Activated naive CD4-positive, alpha-beta T cell treated with anti-CD3 and anti-CD28 coated beads, Interleukin-2, amount 10 ng/mL, durations not matched to agents 7 days and 5 days (primary cell): ENCODE results near the gene CYREN.
"Not testable (repeated sequence)": the region's sequence is repeated elsewhere in the genome, so short reads cannot be mapped to it uniquely, and the experiment has no call there.

Source experiments
- CTCF ChIA-PET: fragments of 350-600 bp; sonication (Branson Sonifier 250); formaldehyde crosslinking; loops from one replicate; lab custom pipeline; 2021; ENCODE audit warnings: antibody characterized with exemption; lab: Charles Lee
- DNase-seq: peaks from one replicate; pipeline ENCODE4 v3.0.0-alpha.2; 2020
- H3K27ac Mint-ChIP-seq: one replicate; pipeline ENCODE4 v1.8.0; 2021; ENCODE audit warnings: mild to moderate bottlenecking, moderate library complexity, mixed read lengths
- H3K27me3 Mint-ChIP-seq: one replicate; pipeline ENCODE4 v1.8.0; 2021; ENCODE audit warnings: mild to moderate bottlenecking, mixed read lengths
- H3K36me3 Mint-ChIP-seq: one replicate; pipeline ENCODE4 v1.8.0; 2021; ENCODE audit warnings: mixed read lengths
- H3K4me1 Mint-ChIP-seq: one replicate; pipeline ENCODE4 v1.8.0; 2021; ENCODE audit warnings: mixed read lengths
- H3K4me3 Mint-ChIP-seq: one replicate; pipeline ENCODE4 v1.8.0; 2021; ENCODE audit warnings: mild to moderate bottlenecking, moderate library complexity, mixed read lengths
- H3K9me3 Mint-ChIP-seq: one replicate; pipeline ENCODE4 v1.8.0; 2021; ENCODE audit warnings: mixed read lengths

Gene CYREN

GRCh38 chr7:135170274-135170997, at the start of gene CYREN:
CYREN (minus strand) TSS chr7:135170707; CDS start chr7:135168922, 1,785 bp downstream.
- H3K4me1 Mint-ChIP-seq, result peaks cover 52% of the 10 kb centered on the region
- no peaks in the 10 kb centered on the region for H3K9me3 Mint-ChIP-seq
- H3K27me3 Mint-ChIP-seq, result no peaks in the 10 kb centered on the region
- peaks cover 43% of the 10 kb centered on the region for H3K36me3 Mint-ChIP-seq
- CTCF ChIA-PET, result interaction anchor here (0.7 to 5.6 kb wide), 11 partner anchors 10 to 537 kb away, joined by 3 to 59 read pairs (median 6); partner anchors contain the start of genes AGBL3 and TMEM140
- H3K4me3 Mint-ChIP-seq, result peak within 1 kb of the TSS; percentile 89
- peak; percentile 94 for DNase-seq
- H3K27ac Mint-ChIP-seq, result peak within 1 kb of the TSS; percentile 94

- DNase-seq, result no peak
- no peaks in the 10 kb centered on the region for H3K36me3 Mint-ChIP-seq
- CTCF ChIA-PET, result no interaction called here
- H3K27ac Mint-ChIP-seq, result no peak overlapping the region
- peaks cover 3% of the 10 kb centered on the region for H3K9me3 Mint-ChIP-seq
- peaks cover 19% of the 10 kb centered on the region for H3K27me3 Mint-ChIP-seq
- no peak overlapping the region for H3K4me3 Mint-ChIP-seq
- no peaks in the 10 kb centered on the region for H3K4me1 Mint-ChIP-seq
These were observed 47.4 kb upstream of the CYREN start for GRCh38 chr7:135217645-135218509.

GRCh38 chr7:135215698-135216097, 45.2 kb upstream of the CYREN start:
- Mint-ChIP-seq H3K36me3 (no peaks in the 10 kb centered on the region), H3K9me3 (peaks cover 3% of the 10 kb centered on the region), H3K4me1 (peaks cover 5% of the 10 kb centered on the region), H3K27ac (no peak overlapping the region), H3K27me3 (peaks cover 26% of the 10 kb centered on the region), H3K4me3 (no peak overlapping the region)
- DNase-seq, result no peak
- CTCF ChIA-PET, result no interaction called here

GRCh38 chr7:135215180-135215579, 44.7 kb upstream of the CYREN start:
- Mint-ChIP-seq H3K27ac (no peak overlapping the region), H3K4me1 (peaks cover 10% of the 10 kb centered on the region), H3K27me3 (peaks cover 26% of the 10 kb centered on the region), H3K36me3 (no peaks in the 10 kb centered on the region), H3K9me3 (no peaks in the 10 kb centered on the region), H3K4me3 (no peak overlapping the region)
- DNase-seq, result no peak
- CTCF ChIA-PET, result no interaction called here

GRCh38 chr7:135213831-135214230, 43.3 kb upstream of the CYREN start:
- H3K4me3 Mint-ChIP-seq, result no peak overlapping the region
- H3K36me3 Mint-ChIP-seq, result no peaks in the 10 kb centered on the region
- no peak overlapping the region for H3K27ac Mint-ChIP-seq
- H3K27me3 Mint-ChIP-seq, result peaks cover 22% of the 10 kb centered on the region
- H3K4me1 Mint-ChIP-seq, result peaks cover 15% of the 10 kb centered on the region
- no peak for DNase-seq
- CTCF ChIA-PET, result interaction anchor here (0.7 kb wide), 2 partner anchors 43 to 425 kb away, joined by 3 to 6 read pairs; no protein-coding TSS in a partner anchor
- H3K9me3 Mint-ChIP-seq, result no peaks in the 10 kb centered on the region

- Mint-ChIP-seq H3K27ac (peak overlapping the region; percentile 79), H3K27me3 (peaks cover 22% of the 10 kb centered on the region), H3K4me1 (peaks cover 27% of the 10 kb centered on the region), H3K4me3 (peak overlapping the region; percentile 98)
- CTCF ChIA-PET, result interaction anchor here (0.7 kb wide), 1 partner anchor 657 kb away, joined by 3 read pairs; no protein-coding TSS in a partner anchor
- H3K36me3 Mint-ChIP-seq, H3K9me3 Mint-ChIP-seq, DNase-seq: not testable (repeated sequence)
These were observed 41.6 kb upstream of the CYREN start for GRCh38 chr7:135211946-135212685.

- peaks cover 18% of the 10 kb centered on the region for H3K27me3 Mint-ChIP-seq
- H3K36me3 Mint-ChIP-seq, result peaks cover under 1% of the 10 kb centered on the region
- peak within 1 kb of the TSS; percentile 98 for H3K4me3 Mint-ChIP-seq
- peaks cover 27% of the 10 kb centered on the region for H3K4me1 Mint-ChIP-seq
- peak; percentile 96 for DNase-seq
- no peaks in the 10 kb centered on the region for H3K9me3 Mint-ChIP-seq
- peak within 1 kb of the TSS; percentile 98 for H3K27ac Mint-ChIP-seq
- CTCF ChIA-PET, result interaction anchor here (1.4 kb wide), 1 partner anchor 224 kb away, joined by 5 read pairs; no protein-coding TSS in a partner anchor
These were observed 40.9 kb upstream of the CYREN start, which contains the start of gene WDR91 for GRCh38 chr7:135211179-135211945. WDR91 (minus strand) TSS chr7:135211526; CDS start chr7:135211502, 24 bp downstream.

- peaks cover 14% of the 10 kb centered on the region for H3K27me3 Mint-ChIP-seq
- H3K4me3 Mint-ChIP-seq, result peak overlapping the region; percentile 98
- H3K36me3 Mint-ChIP-seq, result peaks cover 3% of the 10 kb centered on the region
- H3K9me3 Mint-ChIP-seq, result no peaks in the 10 kb centered on the region
- DNase-seq, result no peak
- CTCF ChIA-PET, result interaction anchor here (1.4 kb wide), 1 partner anchor 223 kb away, joined by 5 read pairs; no protein-coding TSS in a partner anchor
- H3K27ac Mint-ChIP-seq, result peak overlapping the region; percentile 98
- peaks cover 27% of the 10 kb centered on the region for H3K4me1 Mint-ChIP-seq
These were observed 40.3 kb upstream of the CYREN start for GRCh38 chr7:135210888-135211178.

GRCh38 chr7:135209225-135209834, 38.8 kb upstream of the CYREN start:
- Mint-ChIP-seq H3K9me3 (no peaks in the 10 kb centered on the region), H3K36me3 (peaks cover 3% of the 10 kb centered on the region), H3K27me3 (peaks cover 14% of the 10 kb centered on the region), H3K4me3 (peak overlapping the region; percentile 30), H3K27ac (no peak overlapping the region), H3K4me1 (peaks cover 30% of the 10 kb centered on the region)
- CTCF ChIA-PET, result interaction anchor here (0.8 kb wide), 1 partner anchor 145 kb away, joined by 3 read pairs; no protein-coding TSS in a partner anchor
- DNase-seq, result no peak

GRCh38 chr7:135208102-135208793, 37.7 kb upstream of the CYREN start:
- H3K36me3 Mint-ChIP-seq, result peaks cover 11% of the 10 kb centered on the region
- DNase-seq, result no peak
- CTCF ChIA-PET, result no interaction called here
- peaks cover 37% of the 10 kb centered on the region for H3K4me1 Mint-ChIP-seq
- no peak overlapping the region for H3K27ac Mint-ChIP-seq
- no peaks in the 10 kb centered on the region for H3K9me3 Mint-ChIP-seq
- H3K27me3 Mint-ChIP-seq, result peaks cover 7% of the 10 kb centered on the region
- no peak overlapping the region for H3K4me3 Mint-ChIP-seq

GRCh38 chr7:135207406-135208101, 37.0 kb upstream of the CYREN start:
- H3K27ac Mint-ChIP-seq, result peak overlapping the region; percentile 12
- DNase-seq, result no peak
- H3K4me1 Mint-ChIP-seq, result peaks cover 39% of the 10 kb centered on the region
- CTCF ChIA-PET, result no interaction called here
- peaks cover 7% of the 10 kb centered on the region for H3K27me3 Mint-ChIP-seq
- H3K4me3 Mint-ChIP-seq, result no peak overlapping the region
- H3K36me3 Mint-ChIP-seq, result peaks cover 11% of the 10 kb centered on the region
- no peaks in the 10 kb centered on the region for H3K9me3 Mint-ChIP-seq

- H3K36me3 Mint-ChIP-seq, result peaks cover 15% of the 10 kb centered on the region
- no peaks in the 10 kb centered on the region for H3K9me3 Mint-ChIP-seq
- peaks cover 7% of the 10 kb centered on the region for H3K27me3 Mint-ChIP-seq
- no peak for DNase-seq
- H3K27ac Mint-ChIP-seq, result peak overlapping the region; percentile 12
- CTCF ChIA-PET, result no interaction called here
- no peak overlapping the region for H3K4me3 Mint-ChIP-seq
- H3K4me1 Mint-ChIP-seq, result peaks cover 42% of the 10 kb centered on the region
These were observed 36.5 kb upstream of the CYREN start for GRCh38 chr7:135206941-135207391.
